Neural progenitor cell (in vitro differentiated cells): Measurements from ENCODE around the gene HECTD4. TPM values are rescaled to one million over a fixed set of nuclear protein-coding genes. Genes with fewer than 3 reads are reported as not detected.

Experiments used
- DNase-seq: peaks from one replicate; pipeline ENCODE4 v3.0.0-alpha.2; 2016; ENCODE audit warnings: low spot score
- H2AFZ ChIP-seq: fragments of 200-600 bp; sonication (generic); replicated peaks from 2 replicates; pipeline ENCODE4 v1.6.1; 2016; ENCODE audit warnings: antibody characterized with exemption
- H3F3A ChIP-seq: fragments of 200-600 bp; sonication (generic); 2 replicates; pipeline ENCODE4 v1.6.1; 2016; ENCODE audit warnings: antibody characterized with exemption, low read depth
- H3K27ac ChIP-seq: fragments of 200-600 bp; sonication (generic); 2 replicates; pipeline ENCODE4 v1.5.1; 2016; ENCODE audit warnings: mild to moderate bottlenecking
- H3K27me3 ChIP-seq: fragments of 200-600 bp; sonication (generic); 2 replicates; pipeline ENCODE4 v1.6.1; 2016; ENCODE audit warnings: mild to moderate bottlenecking, moderate library complexity
- H3K36me3 ChIP-seq: fragments of 200-600 bp; sonication (generic); 2 replicates; pipeline ENCODE4 v1.5.1; 2016
- H3K4me1 ChIP-seq: fragments of 200-600 bp; sonication (generic); 2 replicates; pipeline ENCODE4 v1.6.1; 2016; ENCODE audit warnings: mixed run types
- H3K4me2 ChIP-seq: fragments of 200-600 bp; sonication (generic); 2 replicates; pipeline ENCODE4 v1.6.1; 2016
- H3K4me3 ChIP-seq: fragments of 200-600 bp; sonication (generic); 2 replicates; pipeline ENCODE4 v1.5.1; 2016
- H3K79me2 ChIP-seq: fragments of 200-600 bp; sonication (generic); 2 replicates; pipeline ENCODE4 v1.6.1; 2016; ENCODE audit warnings: low read depth
- H3K9ac ChIP-seq: fragments of 200-600 bp; sonication (generic); 2 replicates; pipeline ENCODE4 v1.6.1; 2016
- H3K9me3 ChIP-seq: fragments of 200-600 bp; sonication (generic); 2 replicates; pipeline ENCODE4 v1.5.1; 2016; ENCODE audit warnings: low read depth
- H4K20me1 ChIP-seq: fragments of 200-600 bp; sonication (generic); 2 replicates; pipeline ENCODE4 v1.6.1; 2016; ENCODE audit warnings: low read depth
- H3K27ac Mint-ChIP-seq: 3 replicates; pipeline ENCODE4 v1.8.0; 2021; ENCODE audit warnings: mixed read lengths
- H3K27me3 Mint-ChIP-seq: 2 replicates; pipeline ENCODE4 v1.8.0; 2022; ENCODE audit warnings: low read depth, mild to moderate bottlenecking, inconsistent platforms, moderate library complexity, mixed read lengths; ENCODE audit not compliant: insufficient read depth
- H3K36me3 Mint-ChIP-seq: 3 replicates; pipeline ENCODE4 v1.8.0; 2021; ENCODE audit warnings: mixed read lengths
- H3K4me1 Mint-ChIP-seq: 3 replicates; pipeline ENCODE4 v1.8.0; 2021; ENCODE audit warnings: mixed read lengths
- H3K4me3 Mint-ChIP-seq: 3 replicates; pipeline ENCODE4 v1.8.0; 2021; ENCODE audit warnings: mild to moderate bottlenecking, moderate library complexity, mixed read lengths
- H3K9me3 Mint-ChIP-seq: 3 replicates; pipeline ENCODE4 v1.8.0; 2020; ENCODE audit warnings: mixed read lengths
- CTCF ChIP-seq: fragments of 200-600 bp; sonication (generic); IDR thresholded peaks from 2 replicates; pipeline ENCODE4 v1.5.1; 2017; ENCODE audit warnings: antibody characterized with exemption, mild to moderate bottlenecking
- EZH2 ChIP-seq: fragments of 200-600 bp; sonication (generic); IDR thresholded peaks from 2 replicates; pipeline ENCODE4 v1.6.1; 2017; ENCODE audit warnings: antibody characterized with exemption, mild to moderate bottlenecking, moderate library complexity
- EZH2phosphoT487 ChIP-seq: fragments of 200-600 bp; sonication (generic); IDR thresholded peaks from 2 replicates; pipeline ENCODE4 v1.6.1; 2017; ENCODE audit warnings: antibody characterized with exemption
- total RNA-seq: library from RNA; depleted of rRNA; stranded (reverse); fragments of >200 nt; gene quantifications from 2 replicates; pipeline ENCODE4 v1.2.3, GENCODE V29; 2015; ENCODE audit warnings: low replicate concordance

Gene HECTD4
- total RNA-seq, 1 donor from 2014 or later, result 11.0 TPM

GRCh38 chr12:112178796-112179195 lies 203.4 kb downstream of the HECTD4 start:
- no peaks in the 10 kb centered on the region for H3K4me1 ChIP-seq
- no peak for TF ChIP-seq EZH2
- no peak for TF ChIP-seq CTCF
- TF ChIP-seq EZH2phosphoT487, result no peak
- H3K9me3 ChIP-seq, result no peaks in the 10 kb centered on the region
- H3K4me3 ChIP-seq, result no peak overlapping the region
- no peaks in the 10 kb centered on the region for H3K27me3 Mint-ChIP-seq
- no peaks in the 10 kb centered on the region for H3K27me3 ChIP-seq
- no peak overlapping the region for H3K4me3 Mint-ChIP-seq
- H3K4me1 Mint-ChIP-seq, result peaks cover 11% of the 10 kb centered on the region
- no peak overlapping the region for H3K4me2 ChIP-seq
- no peak overlapping the region for H3K9ac ChIP-seq
- no peaks in the 10 kb centered on the region for H4K20me1 ChIP-seq
- peaks cover 22% of the 10 kb centered on the region for H3K36me3 Mint-ChIP-seq
- no peak overlapping the region for H3K27ac ChIP-seq
- H3K9me3 Mint-ChIP-seq, result no peaks in the 10 kb centered on the region
- no peaks in the 10 kb centered on the region for H3F3A ChIP-seq
- H3K27ac Mint-ChIP-seq, result peak overlapping the region; percentile 53
- DNase-seq, result no peak
- H3K79me2 ChIP-seq, result no peaks in the 10 kb centered on the region
- H3K36me3 ChIP-seq, result no peaks in the 10 kb centered on the region
- H2AFZ ChIP-seq, result no peak overlapping the region

- H3K27me3 Mint-ChIP-seq, result peaks cover 4% of the 10 kb centered on the region
- Histone ChIP-seq H4K20me1 (no peaks in the 10 kb centered on the region), H3F3A (no peaks in the 10 kb centered on the region), H3K79me2 (no peaks in the 10 kb centered on the region), H3K36me3 (no peaks in the 10 kb centered on the region), H3K4me1 (no peaks in the 10 kb centered on the region), H3K27ac (no peak overlapping the region), H3K4me3 (no peak overlapping the region), H2AFZ (no peak overlapping the region), H3K9me3 (no peaks in the 10 kb centered on the region), H3K4me2 (no peak overlapping the region), H3K9ac (no peak overlapping the region), H3K27me3 (no peaks in the 10 kb centered on the region)
- DNase-seq, result no peak
- H3K4me3 Mint-ChIP-seq, result no peak overlapping the region
- TF ChIP-seq CTCF (no peak), EZH2phosphoT487 (no peak), EZH2 (no peak)
- peaks cover 9% of the 10 kb centered on the region for H3K4me1 Mint-ChIP-seq
- no peaks in the 10 kb centered on the region for H3K9me3 Mint-ChIP-seq
- H3K36me3 Mint-ChIP-seq, result peaks cover 24% of the 10 kb centered on the region
- H3K27ac Mint-ChIP-seq, result peak overlapping the region; percentile 79
Observed at GRCh38 chr12:112176321-112177010, 205.8 kb downstream of the HECTD4 start.

GRCh38 chr12:112175361-112176155 lies 206.7 kb downstream of the HECTD4 start:
- Histone ChIP-seq H3K27me3 (no peaks in the 10 kb centered on the region), H3K4me1 (no peaks in the 10 kb centered on the region), H3K9ac (no peak overlapping the region), H3K36me3 (no peaks in the 10 kb centered on the region), H3K79me2 (no peaks in the 10 kb centered on the region), H2AFZ (no peak overlapping the region), H3K4me3 (no peak overlapping the region), H3F3A (no peaks in the 10 kb centered on the region), H3K9me3 (no peaks in the 10 kb centered on the region), H3K4me2 (no peak overlapping the region), H3K27ac (no peak overlapping the region), H4K20me1 (no peaks in the 10 kb centered on the region)
- Mint-ChIP-seq H3K27me3 (peaks cover 4% of the 10 kb centered on the region), H3K4me3 (no peak overlapping the region), H3K9me3 (no peaks in the 10 kb centered on the region), H3K36me3 (peaks cover 24% of the 10 kb centered on the region), H3K27ac (peak overlapping the region; percentile 79), H3K4me1 (peaks cover 9% of the 10 kb centered on the region)
- DNase-seq, result no peak
- TF ChIP-seq EZH2phosphoT487 (no peak), CTCF (no peak), EZH2 (no peak)
